ENCODE measurements around the gene BARX1.

BARX1 gene

DNA sequence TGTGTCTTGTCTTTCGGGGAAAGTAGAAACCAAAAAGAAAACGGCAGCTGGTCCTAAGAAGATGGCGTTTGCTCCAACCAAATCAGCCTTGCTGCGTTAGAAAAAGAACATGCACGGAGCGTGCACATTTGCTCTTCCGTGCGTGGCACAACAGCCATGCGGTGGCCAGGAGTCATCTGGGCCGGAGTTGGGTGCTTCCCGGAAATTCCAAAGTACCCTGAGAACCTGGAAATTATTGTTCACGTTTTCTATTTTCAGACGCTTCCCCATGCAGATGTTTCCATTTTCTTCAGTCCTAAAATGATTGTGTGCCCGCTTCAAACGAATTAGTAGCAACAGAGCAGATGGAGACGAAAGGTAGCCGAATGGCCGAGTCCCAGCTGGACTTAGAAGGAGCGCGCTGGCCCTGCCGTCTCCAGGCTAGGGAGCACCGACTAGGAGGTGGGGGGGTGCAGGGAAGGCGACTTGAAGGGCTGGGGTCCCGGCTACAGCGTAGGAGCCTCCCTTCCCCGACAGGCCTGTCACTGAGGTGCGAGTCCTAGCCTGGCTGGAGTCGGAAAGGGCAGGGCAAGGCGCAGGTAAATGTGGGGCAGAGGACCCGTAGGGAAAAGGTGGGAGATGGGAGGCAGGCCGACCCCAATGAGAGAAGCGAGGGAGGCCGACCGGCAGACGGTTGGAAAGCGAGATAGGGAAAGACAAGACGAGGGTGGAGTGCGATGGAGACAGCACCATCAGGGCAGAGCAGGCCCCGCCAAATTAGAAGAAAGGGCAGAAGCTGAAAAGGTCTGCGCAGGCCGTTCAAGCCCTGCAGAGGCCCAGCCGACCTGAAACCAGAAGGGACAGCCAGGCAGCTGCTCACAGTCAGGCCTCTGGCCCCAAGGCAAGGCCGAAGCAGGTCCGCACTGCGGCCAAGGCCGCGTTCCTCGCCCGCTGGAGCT, 1.4 kb downstream of the BARX1 start:
- DNase-seq: no peak
- no peaks in the 10 kb centered on the region for H3K36me3 ChIP-seq (replicated peaks; ENCODE audit: insufficient read depth, low read length)
- TF ChIP-seq EZH2phosphoT487 (IDR thresholded peaks at IDR 0.05; ENCODE audit: low read length) (no peak), EZH2 (optimal IDR thresholded peaks at IDR 0.05; ENCODE audit: low read depth, low read length) (no peak)
- TF ChIP-seq, protein P1, sequence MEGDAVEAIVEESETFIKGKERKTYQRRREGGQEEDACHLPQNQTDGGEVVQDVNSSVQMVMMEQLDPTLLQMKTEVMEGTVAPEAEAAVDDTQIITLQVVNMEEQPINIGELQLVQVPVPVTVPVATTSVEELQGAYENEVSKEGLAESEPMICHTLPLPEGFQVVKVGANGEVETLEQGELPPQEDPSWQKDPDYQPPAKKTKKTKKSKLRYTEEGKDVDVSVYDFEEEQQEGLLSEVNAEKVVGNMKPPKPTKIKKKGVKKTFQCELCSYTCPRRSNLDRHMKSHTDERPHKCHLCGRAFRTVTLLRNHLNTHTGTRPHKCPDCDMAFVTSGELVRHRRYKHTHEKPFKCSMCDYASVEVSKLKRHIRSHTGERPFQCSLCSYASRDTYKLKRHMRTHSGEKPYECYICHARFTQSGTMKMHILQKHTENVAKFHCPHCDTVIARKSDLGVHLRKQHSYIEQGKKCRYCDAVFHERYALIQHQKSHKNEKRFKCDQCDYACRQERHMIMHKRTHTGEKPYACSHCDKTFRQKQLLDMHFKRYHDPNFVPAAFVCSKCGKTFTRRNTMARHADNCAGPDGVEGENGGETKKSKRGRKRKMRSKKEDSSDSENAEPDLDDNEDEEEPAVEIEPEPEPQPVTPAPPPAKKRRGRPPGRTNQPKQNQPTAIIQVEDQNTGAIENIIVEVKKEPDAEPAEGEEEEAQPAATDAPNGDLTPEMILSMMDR (IDR thresholded peaks at IDR 0.05; ENCODE audit: low read length): no peak
- no peaks in the 10 kb centered on the region for H3K9me2 ChIP-seq (replicated peaks; ENCODE audit: insufficient read depth, low read length)
- no peak overlapping the region for H2AFZ ChIP-seq (ENCODE audit: low read length)
- H3K4me1 ChIP-seq (ENCODE audit: low read length): peaks cover 5% of the 10 kb centered on the region; the same call in 1 of the 2 replicates
- no peaks in the 10 kb centered on the region for H4K20me1 ChIP-seq (ENCODE audit: insufficient read depth, low read length)
- no peaks in the 10 kb centered on the region for H3K79me2 ChIP-seq (ENCODE audit: low read length)
- no peak overlapping the region; the same call in 1 of the 2 replicates for H3K4me2 ChIP-seq (ENCODE audit: low read depth, low read length)
- H3K4me3 ChIP-seq (ENCODE audit: low read length): no peak overlapping the region
- H3K27me3 ChIP-seq (replicated peaks; ENCODE audit: insufficient read depth, low read length): peaks cover 90% of the 10 kb centered on the region
- H3F3A ChIP-seq (ENCODE audit: insufficient read depth, low read length): no peaks in the 10 kb centered on the region
- H3K9ac ChIP-seq (ENCODE audit: low read length): no peak overlapping the region
- no peak overlapping the region for H3K27ac ChIP-seq (ENCODE audit: low read length)
- no peaks in the 10 kb centered on the region for H3K9me3 ChIP-seq (replicated peaks; ENCODE audit: insufficient read depth, low read length)

DNA sequence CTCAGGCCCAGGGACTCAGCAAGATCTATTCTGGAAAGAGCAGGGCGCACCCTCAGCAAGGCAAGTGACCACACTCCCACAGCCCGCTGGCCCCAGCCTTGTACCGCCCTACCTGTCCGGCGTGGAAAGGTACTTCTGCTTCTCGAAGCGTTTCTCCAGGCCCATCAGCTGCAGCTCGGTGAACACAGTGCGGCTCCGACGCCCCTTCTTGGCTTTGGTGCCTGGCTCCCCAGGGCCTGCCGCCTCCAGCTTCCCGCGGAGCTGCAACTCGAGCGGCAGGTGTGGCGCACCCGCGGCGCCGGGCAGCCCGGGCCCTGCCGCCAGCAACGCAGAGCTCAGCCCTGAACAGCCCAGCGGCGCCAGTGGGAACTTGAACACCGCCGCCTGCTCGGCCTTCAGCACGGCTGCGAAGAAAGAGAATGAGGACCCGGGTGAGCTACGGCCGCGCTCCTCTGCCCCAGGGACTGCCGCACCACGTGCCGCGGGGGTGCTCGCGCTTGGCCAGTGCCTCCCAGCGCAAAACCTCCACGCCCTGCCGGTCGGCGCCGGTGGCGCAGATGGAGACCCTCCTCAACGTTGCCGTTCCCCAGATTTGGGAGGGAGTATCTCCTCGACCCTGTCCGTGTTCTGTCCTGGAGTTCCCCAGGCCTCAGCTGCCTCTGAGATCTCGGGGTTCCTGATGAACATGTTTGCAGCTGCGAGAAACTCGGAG, 2.2 kb downstream of the BARX1 start:
- H3F3A ChIP-seq (ENCODE audit: insufficient read depth, low read length): no peaks in the 10 kb centered on the region
- no peak overlapping the region; the same call in 1 of the 2 replicates for H3K4me2 ChIP-seq (ENCODE audit: low read depth, low read length)
- H3K27me3 ChIP-seq (replicated peaks; ENCODE audit: insufficient read depth, low read length): peaks cover 90% of the 10 kb centered on the region
- no peaks in the 10 kb centered on the region for H3K79me2 ChIP-seq (ENCODE audit: low read length)
- no peaks in the 10 kb centered on the region for H3K36me3 ChIP-seq (replicated peaks; ENCODE audit: insufficient read depth, low read length)
- H2AFZ ChIP-seq (ENCODE audit: low read length): no peak overlapping the region
- H4K20me1 ChIP-seq (ENCODE audit: insufficient read depth, low read length): no peaks in the 10 kb centered on the region
- H3K27ac ChIP-seq (ENCODE audit: low read length): no peak overlapping the region
- DNase-seq: no peak
- H3K4me1 ChIP-seq (ENCODE audit: low read length): peaks cover 5% of the 10 kb centered on the region; the same call in 1 of the 2 replicates
- H3K4me3 ChIP-seq (ENCODE audit: low read length): no peak overlapping the region
- no peaks in the 10 kb centered on the region for H3K9me3 ChIP-seq (replicated peaks; ENCODE audit: insufficient read depth, low read length)
- no peaks in the 10 kb centered on the region for H3K9me2 ChIP-seq (replicated peaks; ENCODE audit: insufficient read depth, low read length)
- H3K9ac ChIP-seq (ENCODE audit: low read length): no peak overlapping the region
- no peak for TF ChIP-seq EZH2phosphoT487 (IDR thresholded peaks at IDR 0.05; ENCODE audit: low read length)
- TF ChIP-seq, protein P1 (IDR thresholded peaks at IDR 0.05; ENCODE audit: low read length): no peak
- no peak for TF ChIP-seq EZH2 (optimal IDR thresholded peaks at IDR 0.05; ENCODE audit: low read depth, low read length)

DNA sequence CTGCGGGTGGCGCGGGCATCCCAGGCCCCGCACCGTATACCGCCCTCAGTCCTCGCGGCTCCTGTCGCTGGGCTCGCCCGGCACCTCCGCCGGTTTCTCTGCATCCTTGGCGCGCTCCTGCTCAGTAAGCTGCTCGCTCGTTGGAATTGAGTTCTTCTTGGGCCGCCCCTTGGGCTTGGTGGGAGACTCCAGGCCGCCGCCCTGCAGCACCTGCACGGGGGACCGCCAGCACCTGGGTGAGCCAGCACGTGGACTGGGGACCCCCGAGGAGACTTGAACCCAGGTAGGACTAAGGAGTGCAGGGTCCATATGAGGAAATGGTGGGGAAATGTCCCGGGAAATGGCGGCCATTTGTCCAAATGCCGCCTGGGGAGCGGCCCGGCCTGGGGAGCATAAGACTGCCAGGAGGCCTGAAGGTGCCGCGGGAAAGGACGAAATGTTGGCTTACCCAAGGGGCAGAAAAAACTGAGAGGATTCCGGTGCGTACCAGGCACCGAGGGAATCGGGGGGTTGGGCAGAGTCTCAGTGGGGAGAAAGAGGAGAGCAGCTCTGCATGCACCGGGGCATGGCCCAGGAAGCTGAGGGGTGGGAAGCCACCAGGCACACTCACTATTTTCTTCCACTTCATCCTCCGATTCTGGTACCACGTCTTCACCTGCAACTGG, 2.9 kb downstream of the BARX1 start:
- Histone ChIP-seq H3K27me3 (replicated peaks; ENCODE audit: insufficient read depth, low read length) (peaks cover 84% of the 10 kb centered on the region), H3F3A (ENCODE audit: insufficient read depth, low read length) (no peaks in the 10 kb centered on the region), H3K79me2 (ENCODE audit: low read length) (no peaks in the 10 kb centered on the region), H3K9me2 (replicated peaks; ENCODE audit: insufficient read depth, low read length) (no peaks in the 10 kb centered on the region), H3K27ac (ENCODE audit: low read length) (no peak overlapping the region), H3K4me2 (ENCODE audit: low read depth, low read length) (no peak overlapping the region), H2AFZ (ENCODE audit: low read length) (no peak overlapping the region), H3K4me3 (ENCODE audit: low read length) (no peak overlapping the region), H3K9me3 (replicated peaks; ENCODE audit: insufficient read depth, low read length) (no peaks in the 10 kb centered on the region), H3K36me3 (replicated peaks; ENCODE audit: insufficient read depth, low read length) (no peaks in the 10 kb centered on the region), H4K20me1 (ENCODE audit: insufficient read depth, low read length) (no peaks in the 10 kb centered on the region), H3K4me1 (ENCODE audit: low read length) (peaks cover 5% of the 10 kb centered on the region; the same call in 1 of the 2 replicates), H3K9ac (ENCODE audit: low read length) (no peak overlapping the region)
- DNase-seq: no peak
- TF ChIP-seq EZH2 (optimal IDR thresholded peaks at IDR 0.05; ENCODE audit: low read depth, low read length) (no peak), EZH2phosphoT487 (IDR thresholded peaks at IDR 0.05; ENCODE audit: low read length) (no peak)
- TF ChIP-seq, protein P1 (IDR thresholded peaks at IDR 0.05; ENCODE audit: low read length): no peak
